Cerebellar cortex (tissue), 1 donor: ENCODE measurements around the gene DYRK1B.
"Not testable (repeated sequence)": the region's sequence is repeated elsewhere in the genome, so short reads cannot be mapped to it uniquely, and the experiment has no call there.

Experiments
- DNase-seq: peaks from one replicate; pipeline ENCODE4 v3.0.0-alpha.2; 2015; ENCODE audit warnings: low spot score

DYRK1B gene

DNA sequence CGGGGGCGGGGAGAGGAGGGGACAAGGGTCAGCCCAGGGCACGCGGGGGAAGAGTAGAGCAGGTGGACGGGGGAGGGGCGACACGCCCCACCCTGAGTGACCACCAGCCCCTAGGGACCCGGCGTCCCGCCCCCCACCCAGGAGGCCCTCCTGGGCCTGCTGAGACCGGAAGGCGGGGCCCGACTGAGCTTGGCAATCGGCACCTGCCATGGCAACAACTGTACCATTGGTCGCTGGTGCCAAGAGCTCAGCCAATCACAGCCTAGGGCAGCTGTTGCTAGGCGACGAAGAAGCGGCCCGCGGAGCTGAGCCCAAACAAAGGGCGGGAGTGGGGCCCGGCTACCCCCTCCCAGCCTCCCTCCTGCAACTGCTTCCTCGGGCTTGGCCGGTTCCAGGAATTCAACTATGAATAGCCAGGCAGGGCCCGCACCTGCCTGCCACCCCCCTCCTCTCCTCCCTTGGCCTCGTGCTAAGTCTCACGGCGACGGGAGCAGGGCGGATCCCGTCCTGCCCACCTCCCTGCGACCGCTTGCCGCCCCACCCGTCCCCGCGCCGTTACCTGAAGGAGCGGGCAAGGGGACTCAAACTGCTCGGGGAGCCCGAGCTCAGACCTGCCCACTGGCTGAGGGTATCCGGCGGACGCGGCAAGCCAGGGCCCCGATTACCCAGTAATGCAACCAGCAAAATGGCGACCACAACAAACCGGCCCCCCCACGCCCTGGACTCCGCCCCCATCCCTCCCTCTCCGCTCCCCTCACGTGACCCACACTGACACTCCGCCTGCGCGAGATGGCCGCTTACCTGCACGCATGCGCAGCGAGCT is at the start of gene DYRK1B:
Gene DYRK1B, minus strand, starts transcription at position 699 of the 823 bp plus-strand sequence. CDS start 2,295 bp downstream, outside the sequence.
- DNase-seq = peak; percentile 98

DNA sequence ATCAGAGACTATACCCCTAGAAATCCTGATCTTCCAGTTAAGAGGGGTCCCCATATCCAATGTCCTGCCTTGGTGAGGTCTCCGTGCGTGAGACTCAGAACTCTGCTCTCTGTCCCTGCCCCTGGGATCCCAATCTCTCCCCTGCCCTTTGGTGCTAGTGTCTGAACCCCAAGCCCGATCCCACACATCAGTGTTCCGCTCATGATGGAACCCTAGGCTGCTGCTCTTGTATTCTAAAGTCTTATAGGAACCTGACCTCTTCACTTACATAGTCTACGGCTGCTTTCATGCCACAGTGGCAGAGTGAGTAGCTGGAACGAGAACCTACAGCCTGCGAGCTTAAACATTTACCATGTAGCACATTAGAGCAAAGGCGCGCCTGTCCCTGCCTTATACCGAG is 48.7 kb upstream of the DYRK1B start:
- not testable (repeated sequence) for DNase-seq

GRCh38 chr19:39881495-39882110 is 47.6 kb upstream of the DYRK1B start:
- DNase-seq = peak; percentile 25

GRCh38 chr19:39880241-39880640 is 46.3 kb upstream of the DYRK1B start:
- DNase-seq = not testable (repeated sequence)

DNA sequence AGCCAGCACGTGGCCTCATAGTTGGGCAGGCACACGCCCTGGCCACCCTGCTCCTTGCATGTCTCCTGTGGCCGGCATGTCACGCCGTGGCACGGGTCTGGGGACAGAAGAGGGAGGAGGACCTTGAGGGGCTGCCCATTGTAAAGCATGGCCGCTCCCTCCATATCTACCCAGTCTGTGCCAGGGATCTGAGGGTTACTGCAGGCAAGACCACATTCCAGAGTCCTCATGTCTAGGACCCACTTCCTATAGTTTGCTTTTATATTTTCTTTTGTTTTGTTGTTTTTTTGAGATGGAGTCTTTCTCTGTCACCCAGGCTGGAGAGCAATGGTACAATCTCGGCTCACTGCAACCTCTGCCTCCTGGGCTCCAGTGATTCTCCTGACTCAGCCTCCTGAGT is 45.8 kb upstream of the DYRK1B start:
- not testable (repeated sequence) for DNase-seq

- not testable (repeated sequence) for DNase-seq
Observed at GRCh38 chr19:39878866-39879265, 44.9 kb upstream of the DYRK1B start.

DNA sequence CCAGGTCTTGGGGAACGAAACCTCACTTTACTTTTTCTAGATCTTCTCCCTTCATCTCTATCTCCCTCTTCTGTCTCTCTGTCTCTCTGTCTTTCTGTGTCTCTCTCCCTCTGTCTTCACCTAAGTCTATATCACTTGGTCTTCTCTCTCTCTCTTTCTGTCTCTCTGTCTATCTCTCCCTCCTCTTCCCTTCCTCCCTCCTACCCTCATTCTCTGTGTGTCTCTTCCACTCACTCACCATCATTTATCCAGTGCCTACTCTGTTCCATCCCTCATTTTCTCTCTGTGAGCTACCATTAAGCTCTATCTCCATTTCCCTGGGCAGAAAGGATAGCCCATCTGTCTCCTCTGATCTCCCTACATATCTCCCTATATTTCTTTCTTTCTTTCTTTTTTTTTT is 44.4 kb upstream of the DYRK1B start:
- no peak for DNase-seq

DNA sequence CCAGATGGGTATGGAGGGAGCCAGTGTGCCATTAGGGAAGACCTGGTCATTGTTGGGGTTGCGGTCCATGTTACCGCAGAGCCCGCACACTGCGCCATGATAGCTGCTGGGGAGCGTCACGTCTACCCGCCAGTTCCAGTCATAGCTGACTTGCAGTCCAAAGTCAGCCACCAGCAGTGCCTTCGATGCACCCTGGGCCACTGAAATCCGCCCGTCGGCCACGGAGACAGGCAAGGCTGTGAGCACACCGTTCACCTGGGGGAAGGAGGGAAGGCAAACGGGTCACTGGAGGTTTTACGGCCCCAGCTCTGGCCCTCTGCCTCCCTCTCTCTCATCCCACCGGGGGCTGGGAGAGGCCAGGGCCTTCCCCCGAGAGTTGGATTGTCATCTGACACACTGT is 44.0 kb upstream of the DYRK1B start:
- not testable (repeated sequence) for DNase-seq

DNA sequence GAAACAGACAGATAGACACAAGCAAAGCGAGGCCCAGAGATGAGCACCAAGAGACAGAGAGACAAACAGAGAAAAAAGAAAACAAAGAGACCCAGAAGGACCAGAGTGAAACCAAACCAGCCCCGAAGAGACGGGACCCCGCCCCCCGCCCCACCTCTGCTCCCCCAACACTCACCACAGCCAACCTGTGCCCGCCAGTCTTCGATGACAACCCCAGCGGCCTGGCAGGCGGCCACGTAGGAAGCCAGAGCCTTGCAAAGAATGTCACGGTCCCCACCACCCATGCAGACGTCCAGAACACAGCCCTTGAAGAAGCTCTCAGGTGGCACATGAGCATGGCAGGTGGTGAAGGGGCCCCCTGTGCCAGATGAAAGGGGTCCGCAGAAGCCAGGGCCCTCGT is 43.5 kb upstream of the DYRK1B start:
- not testable (repeated sequence) for DNase-seq

DNA sequence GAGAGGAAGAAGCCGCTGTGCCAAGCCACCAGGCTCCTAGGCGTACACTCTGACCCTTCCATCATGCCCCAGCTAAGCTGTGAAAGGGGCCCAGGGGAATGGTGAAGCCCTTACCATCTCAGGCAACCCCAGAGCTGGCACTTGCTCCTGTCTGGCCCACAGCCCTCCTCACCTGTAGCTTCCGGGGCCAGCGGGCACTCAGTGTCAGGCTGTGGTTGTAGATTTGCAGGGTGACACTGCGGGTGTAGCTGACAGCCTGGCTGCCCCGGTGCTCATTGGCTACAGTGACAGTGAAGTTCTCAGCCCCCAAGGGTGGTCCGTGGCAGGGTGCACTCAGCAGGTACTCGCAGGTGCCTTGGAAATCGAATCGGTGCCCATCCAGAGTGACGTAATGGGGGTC is 42.5 kb upstream of the DYRK1B start:
- not testable (repeated sequence) for DNase-seq

DNA sequence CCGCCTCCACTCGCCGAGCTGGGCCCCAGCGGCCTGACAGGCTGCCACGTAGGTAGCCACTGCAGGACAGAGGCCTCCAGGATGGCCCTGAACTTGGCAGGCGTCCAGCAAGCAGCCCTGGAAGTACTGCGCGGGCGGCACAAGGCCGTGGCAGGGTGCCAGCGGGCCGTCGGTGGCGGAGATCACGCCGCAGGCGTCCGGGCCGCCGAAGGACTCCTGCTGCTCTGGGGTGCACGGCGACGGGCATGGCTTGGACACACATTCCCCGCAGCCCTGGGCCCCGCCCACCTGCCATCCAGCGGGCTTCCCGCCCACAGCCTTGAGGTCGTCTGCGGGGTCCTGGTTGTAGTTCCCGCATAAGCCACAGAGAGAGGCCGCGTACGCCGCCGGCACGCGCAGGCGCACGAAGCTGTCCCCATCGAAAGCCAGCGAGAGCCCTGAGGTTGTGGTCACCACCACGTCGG is 41.5 kb upstream of the DYRK1B start:
- DNase-seq = not testable (repeated sequence)

DNA sequence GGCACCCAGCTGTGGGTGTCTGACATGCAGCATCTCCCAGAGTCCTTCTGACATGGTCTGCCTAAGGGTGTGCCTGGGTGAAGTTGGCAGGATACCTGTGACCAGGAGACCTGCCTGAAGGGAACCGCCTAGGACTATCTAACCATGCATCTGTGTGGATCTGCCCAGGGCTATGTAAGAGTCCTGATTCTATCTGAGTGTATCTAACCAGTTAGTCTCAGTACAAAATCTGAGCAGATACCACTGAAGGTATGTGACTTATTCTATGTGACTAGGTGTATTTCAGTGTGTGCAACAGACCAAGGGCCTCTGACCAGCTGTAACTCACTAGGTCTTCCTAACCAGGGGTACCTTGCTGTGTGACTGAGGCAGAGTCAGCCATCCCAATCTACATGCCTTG is 40.4 kb upstream of the DYRK1B start:
- no peak for DNase-seq

GRCh38 chr19:39873385-39873784 is 39.4 kb upstream of the DYRK1B start:
- no peak for DNase-seq

DNA sequence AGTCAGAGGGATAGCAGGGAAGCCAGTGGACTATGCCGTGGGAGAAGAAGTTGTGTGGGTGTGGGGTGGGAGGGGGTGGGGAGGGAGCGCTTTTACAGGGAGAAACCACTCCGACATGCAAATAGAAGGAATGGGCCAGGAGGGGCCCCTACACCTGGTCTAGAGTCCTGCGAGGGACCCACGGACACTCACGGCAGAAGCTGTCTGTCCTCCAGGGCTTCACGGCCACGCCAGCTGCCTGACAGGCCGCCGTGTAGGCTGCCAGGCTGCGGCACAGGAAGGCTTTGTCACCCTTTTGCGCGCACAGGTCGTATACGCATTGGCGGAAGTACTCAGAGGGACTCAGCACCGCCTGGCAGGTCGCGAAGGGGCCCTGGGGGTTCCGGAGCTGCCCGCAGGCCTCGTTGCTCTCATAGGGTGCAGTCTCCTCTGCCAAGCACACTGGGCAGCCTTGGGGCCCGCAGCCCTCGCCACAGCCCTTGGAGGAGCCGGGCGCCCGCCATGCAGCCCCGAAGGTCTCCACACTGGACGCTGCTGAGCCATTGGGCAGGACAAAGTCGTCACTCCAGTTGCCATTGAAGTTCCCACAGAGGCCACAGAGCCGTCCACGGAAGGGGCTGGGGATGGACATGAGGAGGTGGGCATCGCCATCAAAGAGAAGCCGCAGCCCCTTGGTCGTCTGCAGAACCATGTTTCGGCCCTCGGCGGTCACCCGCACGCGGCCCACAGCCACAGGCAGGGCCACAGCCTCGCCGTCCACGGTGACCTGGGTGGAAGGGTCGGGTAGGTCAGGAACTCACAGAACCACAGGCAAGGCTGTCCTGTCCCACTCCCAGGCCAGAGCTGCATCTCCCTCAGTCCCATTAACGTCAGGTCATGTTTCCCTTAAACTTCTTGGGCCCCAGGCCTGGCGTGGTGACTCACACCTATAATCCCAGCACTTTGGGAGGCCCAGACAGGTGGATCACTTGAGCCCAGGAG is 38.2 kb upstream of the DYRK1B start:
- DNase-seq = no peak

GRCh38 chr19:39871362-39871761 is 37.4 kb upstream of the DYRK1B start:
- DNase-seq = no peak

GRCh38 chr19:39870171-39870971 is 36.4 kb upstream of the DYRK1B start:
- DNase-seq = no peak

GRCh38 chr19:39867952-39868351 is 34.0 kb upstream of the DYRK1B start:
- DNase-seq = no peak

DNA sequence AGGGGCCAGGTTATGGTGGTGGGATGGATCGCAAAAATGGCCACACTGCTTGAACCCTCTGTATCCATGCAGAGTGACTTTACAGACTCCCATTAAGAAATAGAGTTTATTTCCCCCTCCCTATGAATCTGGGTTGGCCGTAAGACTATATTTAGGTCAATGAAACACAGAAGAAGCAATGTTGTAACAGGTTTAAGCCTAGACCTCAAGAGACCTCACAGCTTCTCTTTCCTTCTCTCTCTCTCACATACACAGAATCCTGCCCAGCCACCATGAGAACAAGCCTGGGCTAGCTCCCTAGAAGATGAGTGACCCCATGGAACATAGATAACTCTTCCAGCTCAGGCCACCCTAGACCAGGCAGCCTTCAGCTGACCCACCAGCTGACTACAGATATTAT is 33.2 kb upstream of the DYRK1B start:
- DNase-seq = no peak

GRCh38 chr19:39865953-39866352 is 32.0 kb upstream of the DYRK1B start:
- DNase-seq = no peak

GRCh38 chr19:39865186-39865585 is 31.2 kb upstream of the DYRK1B start:
- DNase-seq = no peak

DNA sequence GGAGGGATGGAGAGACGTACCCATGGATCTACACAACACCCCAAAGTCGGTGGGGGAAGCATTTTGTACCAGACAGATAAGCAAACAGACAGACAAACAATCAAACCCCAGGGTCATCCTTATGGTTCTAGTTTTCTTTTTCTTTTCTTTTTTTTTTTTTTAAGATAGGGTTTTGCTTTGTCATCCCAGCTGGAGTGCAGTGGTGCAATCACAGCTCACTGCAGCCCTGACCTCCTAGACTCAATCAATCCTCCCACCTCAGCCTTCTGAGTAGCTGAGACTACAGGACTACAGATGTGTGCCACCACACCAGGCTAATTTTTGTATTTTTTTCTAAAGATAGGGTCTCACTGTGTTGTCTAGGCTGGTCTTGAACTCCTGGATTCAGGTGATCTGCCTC is 30.2 kb upstream of the DYRK1B start:
- no peak for DNase-seq
